Upper lobe of left lung (tissue), 4 donors: ENCODE data around the gene ZYG11B.

Experiments
- POLR2A ChIP-seq, 4 donors: fragments of 450-650 bp; IDR thresholded peaks; one replicate each; pipeline ENCODE4 v1.5.1; 2016 to 2017; ENCODE audit warnings: antibody characterized with exemption in 4 of 4, mild to moderate bottlenecking in 2 of 4
- TF ChIP-seq, protein P1 (sequence below), 6 experiments: fragments of 450-650 bp in 4 of 6; fragments of 200-600 bp in 2 of 6; sonication (generic) in 2 of 6; IDR thresholded peaks; one replicate each; pipeline ENCODE4 v1.5.1; 2016 to 2019; ENCODE audit warnings: antibody characterized with exemption in 6 of 6

DNA sequence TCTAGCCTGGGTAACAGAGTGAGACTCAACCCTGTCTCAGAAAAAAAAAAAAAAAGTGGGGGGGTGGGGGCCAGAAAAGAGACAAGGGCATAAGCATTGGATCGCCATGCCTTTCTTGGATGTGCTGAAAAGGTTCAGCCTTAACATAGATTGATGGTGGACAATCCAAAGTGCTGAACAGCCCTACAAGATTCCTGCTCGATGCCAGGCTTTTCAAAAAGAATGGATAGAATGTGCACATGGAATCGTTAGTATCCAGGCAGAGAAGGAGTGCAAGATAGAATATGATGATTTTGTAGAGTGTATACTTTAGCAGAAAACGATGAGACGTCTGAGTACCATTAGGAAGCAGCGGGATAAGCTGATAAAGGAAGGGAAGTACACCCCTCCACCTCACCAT is 17.2 kb upstream of the ZYG11B start:
- TF ChIP-seq POLR2A (IDR thresholded peaks at IDR 0.05) = no peak
- TF ChIP-seq, protein P1, sequence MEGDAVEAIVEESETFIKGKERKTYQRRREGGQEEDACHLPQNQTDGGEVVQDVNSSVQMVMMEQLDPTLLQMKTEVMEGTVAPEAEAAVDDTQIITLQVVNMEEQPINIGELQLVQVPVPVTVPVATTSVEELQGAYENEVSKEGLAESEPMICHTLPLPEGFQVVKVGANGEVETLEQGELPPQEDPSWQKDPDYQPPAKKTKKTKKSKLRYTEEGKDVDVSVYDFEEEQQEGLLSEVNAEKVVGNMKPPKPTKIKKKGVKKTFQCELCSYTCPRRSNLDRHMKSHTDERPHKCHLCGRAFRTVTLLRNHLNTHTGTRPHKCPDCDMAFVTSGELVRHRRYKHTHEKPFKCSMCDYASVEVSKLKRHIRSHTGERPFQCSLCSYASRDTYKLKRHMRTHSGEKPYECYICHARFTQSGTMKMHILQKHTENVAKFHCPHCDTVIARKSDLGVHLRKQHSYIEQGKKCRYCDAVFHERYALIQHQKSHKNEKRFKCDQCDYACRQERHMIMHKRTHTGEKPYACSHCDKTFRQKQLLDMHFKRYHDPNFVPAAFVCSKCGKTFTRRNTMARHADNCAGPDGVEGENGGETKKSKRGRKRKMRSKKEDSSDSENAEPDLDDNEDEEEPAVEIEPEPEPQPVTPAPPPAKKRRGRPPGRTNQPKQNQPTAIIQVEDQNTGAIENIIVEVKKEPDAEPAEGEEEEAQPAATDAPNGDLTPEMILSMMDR (IDR thresholded peaks at IDR 0.05) = no peak
